HCT116 (cell line): ENCODE measurements around the gene INPP4A. TPM values are rescaled to one million over a fixed set of nuclear protein-coding genes. Genes with fewer than 3 reads are reported as not detected.

Source experiments
- ATAC-seq: fragments of 200-7000 bp; cut with Tn5 transposase; 2 replicates; pipeline ENCODE4 v1.9.1; 2020; ENCODE audit warnings: mild to moderate bottlenecking, moderate library complexity
- BruUV-seq: library from RNA; stranded (reverse); fragments of 400-500 nt; replicated peaks from 2 replicates; lab custom pipeline; 2021; lab: Mats Ljungman, UMichigan
- CTCF ChIA-PET: fragments of 300-600 bp; sonication (Branson Sonifier 250); formaldehyde crosslinking; loops from one replicate; lab custom pipeline; 2021; ENCODE audit warnings: antibody characterized with exemption; lab: Charles Lee
- POLR2A ChIA-PET: fragments of 300-600, 350-600 bp; sonication (Branson Sonifier 250); formaldehyde crosslinking; loops from one replicate; lab custom pipeline; 2021; ENCODE audit warnings: antibody characterized with exemption; lab: Charles Lee
- RAD21 ChIA-PET, 2 experiments: fragments of 300-600 bp; sonication (Branson Sonifier 250); formaldehyde crosslinking; loops; one replicate each; lab custom pipeline; 2023; ENCODE audit warnings: low total read pairs in 2 of 2; ENCODE audit not compliant: uncharacterized antibody in 2 of 2, unreplicated experiment in 2 of 2, low non-redundant PET in 1 of 2; lab: Charles Lee
- DNase-seq: peaks from one replicate; pipeline ENCODE4 v3.0.0-alpha.2; 2010; ENCODE audit warnings: low read depth, low spot score
- H2AFZ ChIP-seq: fragments of 200-600 bp; shearing (Covaris generic), sonication (generic); 2 replicates; pipeline ENCODE4 v1.6.1; 2017; ENCODE audit warnings: low read depth, mixed run types, mixed read lengths, antibody characterized with exemption, low read length; ENCODE audit not compliant: poor library complexity, severe bottlenecking
- H3K27ac ChIP-seq: 2 replicates; pipeline ENCODE4 v1.5.1; 2012; ENCODE audit warnings: low read depth, low read length
- H3K27me3 ChIP-seq: fragments of 200-600 bp; sonication (generic); 2 replicates; pipeline ENCODE4 v1.6.1; 2016; ENCODE audit warnings: mixed run types, low read length, mixed read lengths; ENCODE audit not compliant: insufficient read depth
- H3K36me3 ChIP-seq, 2 experiments: fragments of 200-500 bp in 1 of 2; fragments of 200-600 bp in 1 of 2; sonication (Bioruptor generic) in 1 of 2; sonication (generic) in 1 of 2; 2 replicates each; pipeline versions ENCODE4 v1.5.1 to v1.6.1; 2014 to 2016; ENCODE audit warnings: low read length in 2 of 2, inconsistent platforms in 1 of 2, mixed read lengths in 1 of 2, mixed run types in 1 of 2; ENCODE audit not compliant: insufficient read depth in 2 of 2, control insufficient read depth in 1 of 2
- H3K4me1 ChIP-seq, 2 experiments: fragments of 200-600 bp in 1 of 2; sonication (generic) in 1 of 2; 2 replicates each; pipeline versions ENCODE4 v1.5.1 to v1.6.1; 2012 to 2017; ENCODE audit warnings: low read length in 2 of 2, inconsistent platforms in 1 of 2, mild to moderate bottlenecking in 1 of 2, mixed read lengths in 1 of 2, mixed run types in 1 of 2, moderate library complexity in 1 of 2; ENCODE audit not compliant: insufficient read depth in 2 of 2, control insufficient read depth in 1 of 2
- H3K4me2 ChIP-seq: fragments of 200-600 bp; sonication (generic); 2 replicates; pipeline ENCODE4 v1.6.1; 2017; ENCODE audit warnings: mixed run types, low read length, mixed read lengths
- H3K4me3 ChIP-seq, 2 experiments: fragments of 200-600 bp in 1 of 2; sonication (generic) in 1 of 2; replicated peaks in 1 of 2; 2 replicates each; pipeline ENCODE4 v1.5.1; 2011 to 2016; ENCODE audit warnings: low read length in 2 of 2, control low read depth in 1 of 2, low read depth in 1 of 2, mild to moderate bottlenecking in 1 of 2, mixed read lengths in 1 of 2, mixed run types in 1 of 2
- H3K79me2 ChIP-seq: fragments of 200-600 bp; sonication (generic); 2 replicates; pipeline ENCODE4 v1.6.1; 2017; ENCODE audit warnings: mild to moderate bottlenecking, mixed run types, low read length, moderate library complexity, mixed read lengths; ENCODE audit not compliant: insufficient read depth
- H3K9ac ChIP-seq: fragments of 200-600 bp; sonication (generic); 2 replicates; pipeline ENCODE4 v1.6.1; 2016; ENCODE audit warnings: low read length, mixed read lengths
- H3K9me2 ChIP-seq: fragments of 200-600 bp; sonication (generic), shearing (Covaris generic); 2 replicates; pipeline ENCODE4 v1.6.1; 2017; ENCODE audit warnings: mixed run types, mild to moderate bottlenecking, moderate library complexity; ENCODE audit not compliant: insufficient read depth
- H3K9me3 ChIP-seq, 2 experiments: fragments of 200-500 bp in 1 of 2; fragments of 200-600 bp in 1 of 2; sonication (Bioruptor generic) in 1 of 2; sonication (generic) in 1 of 2; 2 replicates each; pipeline ENCODE4 v1.6.1; 2014 to 2017; ENCODE audit warnings: low read length in 2 of 2, mixed read lengths in 2 of 2, inconsistent platforms in 1 of 2, low read depth in 1 of 2, mild to moderate bottlenecking in 1 of 2, mixed run types in 1 of 2, moderate library complexity in 1 of 2; ENCODE audit not compliant: control insufficient read depth in 1 of 2, insufficient read depth in 1 of 2
- H4K20me1 ChIP-seq: fragments of 200-600 bp; sonication (generic), shearing (Covaris generic); 2 replicates; pipeline ENCODE4 v1.6.1; 2017; ENCODE audit warnings: mixed run types, mild to moderate bottlenecking, moderate library complexity; ENCODE audit not compliant: insufficient read depth
- CBX3 ChIP-seq: IDR thresholded peaks from 2 replicates; pipeline ENCODE4 v1.6.1; 2012; ENCODE audit warnings: low read depth
- EGR1 ChIP-seq: IDR thresholded peaks from 2 replicates; pipeline ENCODE4 v1.6.1; 2012; ENCODE audit warnings: low read depth
- EZH2 ChIP-seq: fragments of 200-600 bp; sonication (generic); IDR thresholded peaks from 2 replicates; pipeline ENCODE4 v1.6.1; 2017; ENCODE audit warnings: antibody characterized with exemption, mixed run types
- FOSL1 ChIP-seq: IDR thresholded peaks from 2 replicates; pipeline ENCODE4 v1.6.1; 2012; ENCODE audit warnings: low read depth
- JUND ChIP-seq: IDR thresholded peaks from 2 replicates; pipeline ENCODE4 v1.6.1; 2012
- POLR2AphosphoS5 ChIP-seq: IDR thresholded peaks from 2 replicates; pipeline ENCODE4 v1.6.1; 2011; ENCODE audit warnings: mild to moderate bottlenecking, low read depth, low read length, moderate library complexity
- TCF7L2 ChIP-seq: IDR thresholded peaks from 2 replicates; pipeline ENCODE4 v1.7.0; 2011; ENCODE audit warnings: borderline replicate concordance, inconsistent platforms; ENCODE audit not compliant: insufficient read depth, insufficient read length; ENCODE audit errors: extremely low read depth
- YY1 ChIP-seq: IDR thresholded peaks from 2 replicates; pipeline ENCODE4 v1.6.1; 2011; ENCODE audit warnings: low read length, low read depth, moderate library complexity, mild to moderate bottlenecking; ENCODE audit not compliant: insufficient replicate concordance; ENCODE audit errors: extremely low read depth
- intact Hi-C: fragments of 100-400 bp; cut with micrococcal nuclease; formaldehyde crosslinking; loops from 2 replicates; pipeline ENCODE4 v1.10.0; 2022
- total RNA-seq: library from RNA; stranded (reverse); gene quantifications from one replicate; pipeline ENCODE4 v1.2.1, GENCODE V29; 2021; ENCODE audit not compliant: unreplicated experiment
- TF ChIP-seq, protein P1 (sequence below), 3 experiments: fragments of 200-600 bp in 1 of 3; sonication (generic) in 1 of 3; IDR thresholded peaks in 2 of 3; conservative IDR thresholded peaks in 1 of 3; 2 replicates each; pipeline ENCODE4 v1.5.1; 2012 to 2017; ENCODE audit warnings: low read depth in 2 of 3, low read length in 2 of 3, antibody characterized with exemption in 1 of 3, borderline replicate concordance in 1 of 3, control low read depth in 1 of 3, mild to moderate bottlenecking in 1 of 3, mixed read lengths in 1 of 3, mixed run types in 1 of 3, moderate library complexity in 1 of 3; ENCODE audit not compliant: insufficient read depth in 1 of 3

The INPP4A gene
- total RNA-seq, 1 experiment from 2014 or later, result 18.5 TPM

DNA sequence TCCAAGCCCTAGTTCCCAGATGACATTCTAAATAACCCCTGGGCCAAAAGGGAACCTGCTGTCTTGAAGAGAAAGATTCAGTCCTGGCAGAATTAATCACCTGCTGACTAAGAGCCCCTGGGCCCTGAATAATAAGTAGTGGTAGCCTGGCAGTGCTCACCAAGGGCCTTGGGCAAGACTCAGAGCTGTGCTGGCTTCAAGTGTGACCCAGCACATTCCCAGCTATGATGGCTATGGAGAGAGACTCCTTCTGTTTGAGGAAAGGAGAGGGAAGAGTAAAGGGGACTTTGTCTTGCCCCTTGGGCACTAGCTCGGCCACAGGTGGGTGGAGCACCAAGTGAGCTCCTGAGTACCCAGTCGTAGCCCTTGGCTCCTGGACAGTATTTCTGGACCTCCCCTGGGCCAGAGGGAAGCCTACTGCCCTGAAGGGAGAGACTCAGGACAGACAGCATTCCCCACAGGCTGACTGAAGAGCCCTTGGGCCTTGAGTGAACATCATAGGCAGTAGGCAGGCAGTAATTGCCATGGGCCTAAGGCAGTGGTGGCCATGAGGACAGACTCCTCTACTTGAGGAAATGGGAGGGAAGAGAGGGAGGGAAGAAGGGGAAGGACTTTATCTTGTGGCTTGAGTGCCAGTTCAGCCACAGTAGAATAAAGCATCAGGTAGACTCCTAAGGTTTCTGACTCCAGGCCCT is 40.0 kb upstream of the INPP4A start:
- peaks cover 20% of the 10 kb centered on the region for H3K27me3 ChIP-seq
- H4K20me1 ChIP-seq, result no peaks in the 10 kb centered on the region
- no TSS peak for BruUV-seq
- RAD21 ChIA-PET, result no interaction called here
- POLR2A ChIA-PET, result no interaction called here
- no peak for DNase-seq
- CTCF ChIA-PET, result no interaction called here
- H3K9me3 ChIP-seq, result no peaks in the 10 kb centered on the region
- H2AFZ ChIP-seq, result no peak overlapping the region
- H3K4me2 ChIP-seq, result no peak overlapping the region
- H3K9me2 ChIP-seq, result no peaks in the 10 kb centered on the region
- TF ChIP-seq, protein P1, sequence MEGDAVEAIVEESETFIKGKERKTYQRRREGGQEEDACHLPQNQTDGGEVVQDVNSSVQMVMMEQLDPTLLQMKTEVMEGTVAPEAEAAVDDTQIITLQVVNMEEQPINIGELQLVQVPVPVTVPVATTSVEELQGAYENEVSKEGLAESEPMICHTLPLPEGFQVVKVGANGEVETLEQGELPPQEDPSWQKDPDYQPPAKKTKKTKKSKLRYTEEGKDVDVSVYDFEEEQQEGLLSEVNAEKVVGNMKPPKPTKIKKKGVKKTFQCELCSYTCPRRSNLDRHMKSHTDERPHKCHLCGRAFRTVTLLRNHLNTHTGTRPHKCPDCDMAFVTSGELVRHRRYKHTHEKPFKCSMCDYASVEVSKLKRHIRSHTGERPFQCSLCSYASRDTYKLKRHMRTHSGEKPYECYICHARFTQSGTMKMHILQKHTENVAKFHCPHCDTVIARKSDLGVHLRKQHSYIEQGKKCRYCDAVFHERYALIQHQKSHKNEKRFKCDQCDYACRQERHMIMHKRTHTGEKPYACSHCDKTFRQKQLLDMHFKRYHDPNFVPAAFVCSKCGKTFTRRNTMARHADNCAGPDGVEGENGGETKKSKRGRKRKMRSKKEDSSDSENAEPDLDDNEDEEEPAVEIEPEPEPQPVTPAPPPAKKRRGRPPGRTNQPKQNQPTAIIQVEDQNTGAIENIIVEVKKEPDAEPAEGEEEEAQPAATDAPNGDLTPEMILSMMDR (IDR thresholded peaks at IDR 0.05 in 2 of 3, conservative IDR thresholded peaks at IDR 0.05 in 1 of 3; ENCODE audit: borderline replicate concordance in 1 of 3, insufficient read depth in 1 of 3, low read depth in 2 of 3, low read length in 2 of 3), result no peak
- TF ChIP-seq TCF7L2 (no peak), EZH2 (no peak), JUND (no peak), YY1 (no peak), EGR1 (no peak), CBX3 (no peak), FOSL1 (no peak), POLR2AphosphoS5 (no peak)
- TF ChIP-seq, all 23 proteins: peak for 0
- no peak overlapping the region for H3K9ac ChIP-seq
- no peak overlapping the region for H3K4me3 ChIP-seq
- ATAC-seq, result no peak
- H3K36me3 ChIP-seq, result no peaks in the 10 kb centered on the region
- H3K79me2 ChIP-seq, result no peaks in the 10 kb centered on the region
- H3K4me1 ChIP-seq, result no peaks in the 10 kb centered on the region
- H3K27ac ChIP-seq, result no peak overlapping the region
- intact Hi-C loops, result no loop called here
